OCI-LY3 (cell line): ENCODE measurements around the gene CLRN2.

ENCODE experiments used
- EZH2phosphoT487 ChIP-seq: fragments of 200-600 bp; shearing (Covaris generic); IDR thresholded peaks from 2 replicates; pipeline ENCODE4 v1.6.1; 2018; ENCODE audit warnings: antibody characterized with exemption, mixed run types, low read depth
- TF ChIP-seq, protein P1 (sequence below): fragments of 200-600, 300-600 bp; sonication (generic); IDR thresholded peaks from 2 replicates; pipeline ENCODE4 v1.5.1; 2014; ENCODE audit warnings: antibody characterized with exemption, low read length, low read depth

GRCh38 chr4:17489721-17490120 is 25.2 kb upstream of the CLRN2 start:
- TF ChIP-seq, protein P1, sequence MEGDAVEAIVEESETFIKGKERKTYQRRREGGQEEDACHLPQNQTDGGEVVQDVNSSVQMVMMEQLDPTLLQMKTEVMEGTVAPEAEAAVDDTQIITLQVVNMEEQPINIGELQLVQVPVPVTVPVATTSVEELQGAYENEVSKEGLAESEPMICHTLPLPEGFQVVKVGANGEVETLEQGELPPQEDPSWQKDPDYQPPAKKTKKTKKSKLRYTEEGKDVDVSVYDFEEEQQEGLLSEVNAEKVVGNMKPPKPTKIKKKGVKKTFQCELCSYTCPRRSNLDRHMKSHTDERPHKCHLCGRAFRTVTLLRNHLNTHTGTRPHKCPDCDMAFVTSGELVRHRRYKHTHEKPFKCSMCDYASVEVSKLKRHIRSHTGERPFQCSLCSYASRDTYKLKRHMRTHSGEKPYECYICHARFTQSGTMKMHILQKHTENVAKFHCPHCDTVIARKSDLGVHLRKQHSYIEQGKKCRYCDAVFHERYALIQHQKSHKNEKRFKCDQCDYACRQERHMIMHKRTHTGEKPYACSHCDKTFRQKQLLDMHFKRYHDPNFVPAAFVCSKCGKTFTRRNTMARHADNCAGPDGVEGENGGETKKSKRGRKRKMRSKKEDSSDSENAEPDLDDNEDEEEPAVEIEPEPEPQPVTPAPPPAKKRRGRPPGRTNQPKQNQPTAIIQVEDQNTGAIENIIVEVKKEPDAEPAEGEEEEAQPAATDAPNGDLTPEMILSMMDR: no peak
- no peak for TF ChIP-seq EZH2phosphoT487
